Activated CD8-positive, alpha-beta memory T cell treated with anti-CD3 and anti-CD28 coated beads, Interleukin-2, amount 50 U/mL, for 24 hours (primary cell): ENCODE measurements around the gene IBTK.
"Not testable (repeated sequence)": the region's sequence is repeated elsewhere in the genome, so short reads cannot be mapped to it uniquely, and the experiment has no call there.

Experiments used
- DNase-seq: peaks from one replicate; pipeline ENCODE4 v3.0.0-alpha.2; 2020; ENCODE audit errors: extremely low read depth

IBTK gene

DNA sequence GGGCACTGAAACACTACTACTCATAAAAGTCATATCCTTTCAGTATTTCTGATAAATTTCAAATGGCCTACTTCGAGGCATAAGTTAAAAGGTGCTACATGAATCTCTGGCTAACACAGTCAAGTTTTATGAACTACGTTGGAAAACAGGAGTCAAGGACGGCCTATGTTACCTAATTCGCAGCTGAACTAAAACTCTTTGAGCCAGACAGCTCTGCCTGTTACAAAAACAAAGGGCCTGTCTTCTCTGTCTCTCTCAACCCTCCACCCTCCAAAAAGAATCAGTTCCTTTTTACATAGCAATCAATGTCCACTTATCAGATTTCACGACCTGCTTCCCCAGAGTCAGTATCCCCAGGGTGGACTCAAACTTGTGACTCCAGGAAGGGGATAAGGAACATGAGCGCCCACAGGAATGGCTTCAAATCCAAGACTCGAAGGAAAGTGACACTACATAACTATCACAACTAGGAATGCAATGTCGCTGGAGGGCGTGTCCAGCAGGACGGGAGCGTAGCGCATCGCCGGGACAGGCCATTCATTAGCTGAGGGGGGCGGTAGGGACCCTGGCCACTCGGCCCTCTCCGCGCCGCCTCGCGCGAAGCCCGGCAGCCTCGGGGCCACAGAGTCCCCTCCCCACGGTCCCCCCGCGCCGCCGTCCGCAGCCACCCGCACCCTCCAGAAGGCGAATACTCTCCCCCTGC lies 591 bp downstream of the IBTK start:
- no peak for DNase-seq

DNA sequence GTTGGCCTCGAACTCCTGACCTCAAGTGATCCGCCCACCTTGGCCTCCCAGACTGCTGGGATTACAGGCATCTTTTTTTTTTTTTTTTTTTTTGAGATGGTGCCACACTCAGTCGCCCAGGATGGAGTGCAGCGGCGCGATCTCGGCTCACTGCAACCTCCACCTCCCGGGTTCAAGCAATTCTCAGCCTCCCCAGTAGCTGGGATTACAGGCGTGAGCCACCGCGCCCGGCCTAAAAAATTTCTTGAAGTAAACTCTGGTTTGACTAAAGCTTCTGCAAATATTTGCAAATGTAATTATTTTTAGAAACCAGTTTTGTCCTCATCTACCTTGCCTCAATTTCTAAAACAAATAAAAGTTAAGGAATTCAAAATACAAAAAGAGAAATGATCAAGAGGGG lies 1.2 kb downstream of the IBTK start:
- DNase-seq, result no peak

DNA sequence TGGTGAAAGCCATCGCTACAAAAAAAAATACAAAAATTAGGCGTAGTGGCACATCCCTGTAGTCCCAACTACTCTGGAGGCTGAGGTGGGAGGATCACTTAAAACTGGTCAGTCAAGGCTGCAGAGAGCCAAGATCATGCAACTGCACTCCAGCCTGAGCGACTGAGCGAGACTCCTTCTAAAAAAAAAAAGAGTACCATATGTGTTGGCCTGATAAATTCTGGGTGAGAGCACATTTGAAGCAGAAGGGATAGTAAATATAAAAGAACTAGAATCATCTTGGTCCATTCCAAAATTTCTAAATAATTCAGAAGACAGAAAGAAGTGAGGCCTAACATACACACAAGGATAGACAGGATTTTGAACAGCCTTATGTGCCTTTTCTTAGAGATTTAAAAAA lies 2.2 kb downstream of the IBTK start:
- DNase-seq, result no peak

DNA sequence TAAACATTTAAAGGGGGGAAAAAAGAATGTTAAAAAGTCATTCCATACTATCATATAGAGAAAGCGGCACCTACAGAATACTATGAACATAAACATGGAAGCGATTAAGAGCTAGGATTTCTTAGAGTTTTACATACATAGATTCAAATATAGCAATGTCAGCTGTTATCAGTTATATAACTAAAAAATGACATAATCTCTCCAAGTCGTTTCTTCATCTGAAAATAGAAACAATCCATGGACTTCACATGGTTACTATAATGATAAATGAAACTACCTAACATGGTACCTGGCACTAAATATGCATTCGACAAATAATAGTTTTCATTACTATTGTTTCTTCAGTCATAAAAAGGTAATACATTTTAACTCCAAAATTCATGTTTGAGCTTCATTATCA lies 3.7 kb downstream of the IBTK start:
- no peak for DNase-seq

DNA sequence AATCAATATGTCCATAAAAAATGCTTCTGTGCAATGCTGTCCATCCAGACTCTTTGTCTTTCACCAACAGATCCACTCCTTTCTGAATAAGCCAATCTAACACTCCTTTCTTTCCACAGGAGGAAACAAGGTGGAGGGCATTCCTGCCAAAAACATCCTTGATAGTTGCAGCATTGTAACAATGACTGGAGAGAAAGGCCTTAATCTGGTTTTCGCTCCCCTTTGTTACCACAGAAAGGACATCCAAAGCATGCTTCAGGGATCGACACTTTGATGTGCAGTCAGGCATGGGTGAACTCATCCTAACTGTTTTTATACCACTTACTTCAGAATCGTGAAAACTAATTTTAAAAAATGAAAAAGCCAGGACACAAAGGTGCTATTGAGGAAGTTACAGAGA lies 7.4 kb downstream of the IBTK start:
- no peak for DNase-seq

DNA sequence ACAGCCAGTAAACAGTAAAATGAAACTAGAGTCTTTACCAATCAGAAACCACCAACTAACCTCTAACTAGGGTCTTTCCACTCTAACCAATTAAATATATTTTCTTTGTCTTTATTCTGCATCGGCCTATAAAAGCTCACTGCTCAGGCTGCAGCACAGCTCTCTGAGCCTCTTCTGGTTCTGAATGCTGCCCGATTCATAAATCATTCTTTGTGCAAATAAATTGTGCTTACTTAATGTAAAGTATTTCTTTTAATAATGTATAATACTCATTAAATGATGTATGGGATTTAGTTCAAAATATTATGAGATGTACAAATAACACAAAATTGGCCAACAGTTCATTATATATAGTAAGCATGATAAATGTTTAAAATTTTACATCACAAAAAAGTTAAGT lies 7.9 kb downstream of the IBTK start:
- no peak for DNase-seq

DNA sequence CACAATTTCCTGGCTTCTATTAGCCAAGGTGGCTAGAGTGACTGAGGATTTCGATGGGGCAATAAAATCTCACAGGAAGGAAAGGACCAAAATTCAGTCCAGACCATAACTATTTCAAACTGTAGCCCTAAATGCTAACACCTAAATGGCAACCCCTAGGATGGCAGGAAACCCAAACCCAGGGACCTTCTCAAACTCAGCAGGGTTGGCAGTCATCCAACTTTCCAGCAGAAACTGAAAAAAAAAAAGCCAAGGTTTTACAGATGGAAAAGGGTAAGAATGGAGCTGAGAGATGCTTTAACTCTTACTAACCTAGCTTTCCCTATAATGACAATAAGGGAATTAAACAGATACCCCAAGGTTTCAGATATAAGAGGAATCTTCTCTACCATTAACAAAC lies 10.5 kb downstream of the IBTK start:
- DNase-seq, result no peak

DNA sequence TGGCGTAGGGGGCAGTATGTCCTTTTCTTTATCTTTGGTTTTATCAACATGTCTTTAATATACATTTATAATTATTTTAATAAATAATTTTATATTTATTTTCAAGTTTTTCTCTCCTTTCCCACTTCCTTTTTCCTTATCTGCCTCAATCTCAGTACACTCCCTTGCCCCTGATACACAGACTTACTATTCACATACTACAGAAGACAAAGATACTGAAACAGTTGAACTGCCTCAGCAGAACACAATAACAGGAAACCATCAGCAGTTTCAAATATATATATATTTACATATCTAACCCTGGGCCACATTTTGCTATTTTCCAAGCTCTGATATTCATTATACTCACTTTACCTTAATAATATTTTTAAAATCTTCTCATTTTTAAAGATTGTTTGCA lies 19.8 kb downstream of the IBTK start:
- DNase-seq, result no peak

DNA sequence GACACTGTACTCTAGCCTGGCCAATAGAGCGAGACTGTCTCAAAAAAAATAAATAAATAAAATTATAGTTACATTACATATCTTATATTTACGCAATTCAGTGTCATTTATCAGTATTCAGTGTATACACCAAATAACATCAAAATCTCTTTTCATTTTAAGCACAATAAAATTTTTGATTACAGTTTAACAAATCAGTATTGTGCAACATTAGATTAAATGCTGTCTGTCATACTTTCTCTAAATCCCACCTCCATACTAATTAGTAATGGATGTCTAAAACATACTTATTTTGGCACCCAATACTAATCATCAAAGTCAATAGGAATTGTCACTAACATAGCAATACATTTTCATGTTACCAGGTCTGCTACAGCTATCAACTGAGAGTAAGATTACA lies 27.4 kb downstream of the IBTK start:
- no peak for DNase-seq

DNA sequence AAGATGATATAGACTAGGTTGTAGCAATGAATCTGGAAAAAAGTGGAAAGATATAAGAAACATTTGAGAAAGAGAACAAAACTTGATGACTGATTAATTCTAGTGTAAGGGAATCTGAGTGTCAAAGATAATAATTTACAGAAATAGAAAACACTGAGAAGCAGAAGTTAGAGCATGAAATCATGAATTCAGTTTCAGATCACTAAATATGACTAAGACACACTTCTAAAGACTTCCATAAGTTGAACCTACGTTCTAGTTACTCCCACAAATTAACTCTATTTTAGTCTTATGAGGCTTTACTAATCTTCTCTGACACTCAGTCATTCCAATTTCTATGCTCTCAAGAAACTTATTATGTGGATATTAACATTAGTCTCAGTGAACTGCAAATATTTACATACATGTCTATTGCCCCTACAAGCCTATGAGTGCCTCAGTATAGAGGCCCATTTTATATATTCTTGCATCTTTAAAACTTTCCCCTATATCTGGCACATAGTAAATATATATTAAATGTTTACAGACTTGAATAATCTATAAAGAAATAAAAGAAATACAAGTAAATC lies 30.4 kb downstream of the IBTK start:
- DNase-seq, result no peak

DNA sequence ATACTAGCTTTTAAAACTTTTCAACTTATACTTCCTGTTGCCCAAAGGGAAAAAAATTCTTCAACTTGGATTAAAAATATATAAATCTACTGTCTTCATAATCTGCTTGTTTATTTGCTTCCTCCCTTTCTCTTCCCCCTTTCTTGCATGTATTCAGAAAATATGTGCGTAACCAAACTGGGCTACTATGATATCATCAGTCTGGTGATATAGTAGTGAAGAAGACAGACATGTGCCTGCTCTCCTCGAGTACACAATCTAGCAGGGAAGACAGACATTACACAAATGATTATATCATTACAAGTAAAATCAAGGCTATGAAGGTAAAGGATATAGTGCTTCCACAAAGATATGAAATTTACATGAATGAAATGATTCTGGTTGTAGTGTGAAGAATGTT lies 31.0 kb downstream of the IBTK start:
- DNase-seq, result no peak

DNA sequence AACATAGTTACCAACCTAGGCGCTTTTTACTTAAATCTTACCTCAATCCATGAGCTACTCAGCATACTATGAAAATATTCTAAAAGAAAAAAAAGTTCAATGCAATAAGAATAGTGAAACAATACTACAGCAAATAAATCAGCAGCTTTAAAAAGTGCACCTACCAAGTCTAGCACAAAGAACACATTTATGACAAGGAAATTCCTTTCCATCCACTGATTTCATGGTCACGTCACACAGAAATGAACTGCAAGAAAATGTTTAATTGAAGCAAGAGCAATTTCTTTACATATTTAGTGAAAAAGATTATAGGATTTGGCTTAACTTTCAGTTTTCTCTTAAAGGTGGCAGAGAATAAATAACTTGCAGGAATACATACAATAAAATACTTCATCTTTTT lies 36.2 kb downstream of the IBTK start:
- no peak for DNase-seq

DNA sequence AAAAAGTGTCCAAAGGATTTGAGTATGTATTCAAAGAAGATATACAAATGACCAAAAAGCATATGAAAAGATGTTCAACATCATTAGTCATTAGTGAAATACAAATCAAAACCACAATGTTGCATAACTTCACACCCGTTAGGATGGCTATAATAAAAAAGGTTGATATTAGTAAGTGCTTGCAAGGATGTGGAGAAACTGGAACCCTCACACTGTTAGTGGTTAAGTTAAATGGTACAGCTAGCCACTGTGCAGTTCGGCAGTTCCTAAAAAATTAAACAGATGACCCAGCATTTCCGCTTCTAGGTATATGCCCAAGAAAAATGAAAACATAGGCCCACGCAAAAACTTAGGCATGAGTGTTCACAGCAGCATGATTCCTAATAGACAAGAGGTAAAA lies 38.6 kb downstream of the IBTK start:
- no peak for DNase-seq

DNA sequence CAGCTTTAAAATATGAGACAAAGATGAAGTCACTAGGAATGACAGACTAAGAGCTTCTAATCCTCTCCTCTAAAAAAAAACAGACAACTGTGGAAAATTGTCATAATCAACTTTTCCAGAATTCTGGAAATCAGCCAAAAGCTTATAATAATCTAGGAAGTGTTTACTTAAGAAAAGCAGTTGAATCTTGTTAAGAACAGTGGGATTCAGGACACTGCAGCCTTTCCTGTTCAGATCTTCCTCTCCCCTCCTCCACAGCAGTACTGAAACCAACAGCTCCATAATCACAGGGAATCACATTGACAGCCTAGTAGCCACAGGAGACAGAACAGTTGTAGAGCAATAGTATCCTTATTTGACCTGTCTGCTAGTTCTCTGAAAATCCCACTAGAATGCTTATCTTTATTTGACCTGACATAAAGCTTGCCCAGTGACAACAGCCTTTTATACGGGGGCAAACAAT lies 41.6 kb downstream of the IBTK start:
- DNase-seq, result no peak

DNA sequence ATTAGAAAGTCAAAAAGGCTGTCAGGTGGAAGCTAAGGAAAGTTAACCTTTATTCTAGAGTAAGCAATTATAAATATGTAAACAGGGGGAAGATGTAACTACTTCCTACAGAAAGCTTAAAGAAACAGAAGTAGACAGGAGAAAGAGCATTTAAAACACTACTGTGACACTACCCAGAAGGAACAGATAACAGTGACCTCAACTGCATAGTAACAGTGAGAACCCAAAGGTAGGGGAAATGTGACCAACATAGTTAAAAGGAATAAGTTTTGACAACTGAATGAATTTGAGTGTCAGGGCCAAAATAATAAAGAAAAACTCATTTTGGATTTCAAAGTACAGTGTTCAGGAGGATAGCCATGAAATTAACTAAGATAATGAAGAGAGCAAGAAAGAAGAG lies 43.5 kb downstream of the IBTK start:
- DNase-seq, result no peak

DNA sequence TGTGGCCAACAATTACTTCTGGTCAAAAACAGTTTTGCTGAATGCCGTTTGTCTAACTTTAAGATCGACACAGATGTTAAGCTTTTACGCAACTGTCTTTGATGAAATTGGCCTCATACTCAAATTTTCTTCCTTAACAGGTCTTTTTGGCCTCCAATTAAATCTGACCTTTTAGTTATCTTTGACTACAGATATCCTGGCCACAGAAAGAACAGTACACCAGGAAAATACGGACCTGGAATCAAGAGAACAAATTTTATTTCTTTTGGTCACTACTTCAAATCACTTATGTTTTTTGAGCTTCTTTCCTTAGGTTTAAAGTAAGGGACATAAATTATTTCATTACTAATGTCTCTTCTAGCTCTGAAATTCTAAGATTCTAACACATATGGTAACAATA lies 49.8 kb downstream of the IBTK start:
- no peak for DNase-seq

DNA sequence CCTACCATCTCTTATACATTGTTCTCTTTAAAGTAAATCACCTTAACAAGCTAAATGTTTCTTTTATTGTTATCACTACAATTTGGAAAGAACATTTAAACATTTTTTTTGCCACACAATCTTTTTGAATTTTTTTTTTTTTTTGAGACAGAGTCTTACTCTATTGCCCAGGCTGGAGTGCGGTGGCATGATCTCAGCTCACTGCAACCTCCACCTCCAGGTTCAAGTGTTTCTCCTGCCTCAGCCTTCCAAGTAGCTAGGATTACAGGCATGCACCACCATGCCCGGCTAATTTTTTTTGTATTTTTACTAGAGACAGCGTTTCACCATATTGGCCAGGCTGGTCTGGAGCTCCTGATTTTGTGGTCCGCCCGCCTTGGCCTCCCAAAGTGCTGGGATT lies 50.3 kb downstream of the IBTK start:
- DNase-seq, result not testable (repeated sequence)

DNA sequence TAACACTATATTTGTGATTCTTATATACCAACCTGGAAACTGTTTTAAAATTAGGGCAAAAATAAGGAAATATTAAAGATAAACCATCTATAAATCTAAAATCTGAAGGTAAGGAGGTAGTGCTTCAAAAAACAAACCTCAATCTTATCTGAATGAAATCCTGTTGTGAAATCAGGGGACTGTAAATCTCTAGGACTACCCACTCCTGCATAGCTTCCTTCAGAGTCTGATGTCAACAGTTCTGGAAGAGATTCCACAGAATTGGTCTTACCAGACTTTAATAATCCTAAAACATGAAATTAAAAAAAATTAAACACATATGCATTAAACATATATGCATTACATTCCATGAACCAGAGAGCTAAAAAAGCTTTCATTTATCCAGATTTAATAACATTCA lies 51.4 kb downstream of the IBTK start:
- no peak for DNase-seq

DNA sequence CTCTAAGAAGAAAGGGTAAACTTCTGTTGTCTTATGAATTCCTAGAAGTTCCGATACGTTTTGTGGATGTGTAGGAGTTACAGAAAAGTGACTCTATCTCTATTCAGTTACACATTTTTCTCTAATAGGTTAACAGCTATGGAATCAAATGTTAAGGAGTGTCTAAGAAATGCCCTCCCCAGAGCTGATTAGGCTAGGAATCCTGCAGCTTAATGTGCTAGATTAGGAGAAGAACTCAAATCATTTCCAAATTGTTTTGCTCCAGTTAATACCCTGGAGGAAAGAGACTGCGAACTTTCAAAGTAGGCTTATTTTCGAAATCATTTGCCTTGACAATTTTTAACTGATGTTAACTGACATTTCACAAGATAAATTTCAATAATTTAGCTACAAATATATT lies 51.9 kb downstream of the IBTK start:
- DNase-seq, result no peak

DNA sequence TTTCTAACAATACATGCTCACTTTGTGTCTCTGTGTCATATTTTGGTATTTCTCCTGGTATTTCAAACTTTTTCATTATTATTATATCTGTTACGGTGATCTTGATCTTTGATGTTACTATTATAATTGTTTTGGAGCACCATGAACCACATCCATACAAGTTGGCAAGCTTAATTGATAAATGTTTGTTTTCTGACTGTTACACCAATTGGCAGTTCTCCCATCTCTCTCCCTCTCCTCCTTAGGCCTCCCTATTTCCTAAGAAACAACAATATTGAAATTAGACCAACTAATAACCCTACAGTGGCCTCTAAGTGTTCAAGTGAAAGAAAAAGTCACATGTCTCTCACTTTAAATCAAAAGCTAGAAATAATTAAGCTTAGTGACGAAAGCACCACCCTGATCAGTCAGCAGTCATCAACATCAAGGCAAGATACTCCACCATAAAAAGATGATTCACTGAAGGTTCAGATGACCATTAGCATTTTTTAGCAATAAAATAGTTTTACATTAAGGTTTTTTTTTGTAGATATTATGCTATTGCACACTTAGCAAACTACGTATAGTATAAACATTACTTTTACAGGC lies 61.5 kb downstream of the IBTK start:
- no peak for DNase-seq

DNA sequence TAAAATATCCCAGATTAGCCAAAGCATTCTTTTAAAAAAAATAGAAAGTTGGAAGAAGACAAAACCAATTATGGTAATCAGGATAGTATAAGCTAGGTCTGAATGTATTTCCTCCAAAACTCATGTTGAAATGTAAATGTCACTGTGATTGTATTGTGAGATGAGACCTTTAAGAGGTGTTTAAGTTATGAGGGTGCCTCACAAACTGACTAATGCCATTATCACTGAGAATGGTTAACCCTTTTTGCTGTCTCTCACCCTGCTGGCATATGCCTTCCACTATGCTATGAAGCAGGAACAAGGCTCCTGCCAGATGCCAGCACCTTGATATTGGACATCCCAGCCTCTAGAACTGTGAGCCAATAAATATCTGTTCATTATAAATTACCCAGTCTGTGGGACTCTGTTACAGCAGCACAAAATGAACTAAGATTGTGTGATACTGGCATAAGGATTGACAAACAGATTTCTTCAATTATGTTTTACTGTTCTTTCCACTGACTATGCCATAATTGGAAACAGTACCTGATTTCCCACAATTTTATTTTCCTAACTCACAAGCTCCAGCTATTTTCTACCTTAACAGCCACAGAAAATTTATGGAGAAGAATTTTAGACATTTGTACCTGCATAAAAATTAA lies 63.8 kb downstream of the IBTK start:
- no peak for DNase-seq

DNA sequence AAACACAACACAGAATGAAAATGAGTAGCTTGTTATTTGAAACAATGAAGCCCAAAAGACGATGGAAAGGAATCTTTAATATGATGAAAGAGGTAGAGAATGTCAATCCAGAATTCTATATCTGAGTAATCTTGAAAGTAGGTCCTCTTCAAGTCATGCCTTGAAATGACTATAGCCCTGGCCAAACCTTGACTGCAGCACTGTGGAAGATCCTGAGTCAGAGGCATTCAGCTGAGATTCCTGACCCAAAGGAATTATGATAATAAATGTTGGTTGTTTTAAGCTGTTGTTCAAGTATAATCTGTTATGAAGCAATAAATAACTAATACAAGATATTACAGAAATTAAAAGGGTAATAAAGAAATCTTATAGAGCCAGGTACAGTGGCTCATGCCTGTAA lies 64.8 kb downstream of the IBTK start:
- DNase-seq, result no peak

DNA sequence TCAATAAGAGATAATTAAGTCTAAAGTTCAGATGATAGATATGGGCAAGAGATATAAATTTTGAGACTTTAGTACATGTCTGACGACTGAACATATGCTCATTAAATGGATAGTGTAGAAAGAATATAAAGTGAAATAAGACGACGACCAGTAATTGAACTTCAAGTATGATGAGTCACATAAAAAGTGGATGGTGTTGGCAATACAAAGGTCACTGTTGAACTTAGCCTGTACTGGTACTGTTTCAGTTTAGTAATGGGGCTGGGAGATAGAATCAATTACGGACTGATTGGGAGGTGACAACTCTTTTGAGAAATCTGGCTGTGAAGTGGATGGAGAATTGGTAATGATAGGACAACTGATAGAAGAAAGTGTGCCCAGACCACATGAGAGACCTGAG lies 68.1 kb downstream of the IBTK start:
- no peak for DNase-seq
